IPS-11a (cell line): ENCODE data around the gene PRKCB.

ENCODE experiments used
- H3K4me3 ChIP-seq: one replicate; pipeline ENCODE4 v1.5.1; 2013; ENCODE audit warnings: low read depth, low read length, control low read depth

Gene PRKCB

GRCh38 chr16:24118126-24118821 is 282.5 kb downstream of the PRKCB start:
- no peak overlapping the region for H3K4me3 ChIP-seq

- no peak overlapping the region for H3K4me3 ChIP-seq
Observed at GRCh38 chr16:24119807-24120206, 284.0 kb downstream of the PRKCB start.

- H3K4me3 ChIP-seq: no peak overlapping the region
Observed at GRCh38 chr16:24123275-24123674, 287.5 kb downstream of the PRKCB start.

DNA sequence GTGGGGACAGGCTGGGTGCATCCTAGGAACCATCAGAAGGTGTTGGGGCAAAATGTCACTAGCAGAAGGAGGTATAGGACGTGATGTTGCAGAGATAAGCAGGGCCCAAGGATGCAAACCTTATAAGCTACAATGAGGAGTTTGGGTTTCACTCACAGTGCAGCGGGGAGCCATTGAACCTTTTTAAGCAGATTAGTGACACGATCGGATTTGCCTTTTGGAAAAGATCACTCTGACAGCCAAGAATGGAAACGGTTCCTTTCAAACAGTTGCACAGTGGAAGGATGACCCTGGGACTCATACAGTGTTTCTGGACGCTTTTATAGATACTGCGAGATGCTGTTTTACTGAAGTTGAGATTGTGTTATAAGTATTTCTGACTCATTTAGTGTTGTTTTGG is 288.5 kb downstream of the PRKCB start:
- no peak overlapping the region for H3K4me3 ChIP-seq

DNA sequence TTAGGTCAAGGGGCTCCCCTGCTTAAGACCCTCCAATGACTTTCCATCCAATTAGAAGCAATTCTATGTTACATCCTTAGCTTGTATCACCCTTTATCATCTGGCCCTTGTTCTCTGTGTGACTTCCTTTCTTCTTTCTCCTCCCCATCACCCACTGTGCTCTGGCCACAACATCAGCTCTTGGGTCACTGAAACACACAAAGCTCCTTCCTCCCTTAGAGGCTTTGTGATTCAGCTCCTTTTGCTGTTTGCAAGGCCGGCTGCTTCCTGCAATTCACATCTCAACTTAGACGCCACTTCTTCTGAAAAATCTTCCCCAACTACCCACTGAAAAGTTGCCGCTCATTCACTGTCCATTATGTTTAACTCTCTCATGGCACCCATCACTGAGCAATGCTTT is 289.4 kb downstream of the PRKCB start:
- no peak overlapping the region for H3K4me3 ChIP-seq

DNA sequence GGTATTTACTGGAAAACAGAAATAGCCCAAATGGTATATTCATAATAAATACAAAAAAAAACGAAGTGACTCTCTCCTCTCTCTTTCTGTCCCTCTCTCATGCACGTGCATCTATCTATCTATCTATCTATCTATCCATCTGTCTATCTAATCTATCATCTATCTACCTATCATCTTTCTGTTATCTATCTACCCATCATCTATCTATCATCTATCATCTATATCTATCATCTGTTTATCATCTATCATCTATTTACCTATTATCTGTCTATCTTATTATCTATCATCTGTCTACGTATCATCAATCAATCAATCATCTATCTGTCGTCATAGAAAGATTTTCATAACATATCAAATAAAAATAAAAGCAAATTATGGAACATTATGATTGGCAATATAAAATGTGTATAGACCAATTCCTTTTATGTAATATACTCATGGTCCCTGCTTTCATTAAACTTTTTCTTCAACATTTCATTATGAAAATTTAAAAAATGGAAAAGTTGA is 293.7 kb downstream of the PRKCB start:
- H3K4me3 ChIP-seq: no peak overlapping the region

DNA sequence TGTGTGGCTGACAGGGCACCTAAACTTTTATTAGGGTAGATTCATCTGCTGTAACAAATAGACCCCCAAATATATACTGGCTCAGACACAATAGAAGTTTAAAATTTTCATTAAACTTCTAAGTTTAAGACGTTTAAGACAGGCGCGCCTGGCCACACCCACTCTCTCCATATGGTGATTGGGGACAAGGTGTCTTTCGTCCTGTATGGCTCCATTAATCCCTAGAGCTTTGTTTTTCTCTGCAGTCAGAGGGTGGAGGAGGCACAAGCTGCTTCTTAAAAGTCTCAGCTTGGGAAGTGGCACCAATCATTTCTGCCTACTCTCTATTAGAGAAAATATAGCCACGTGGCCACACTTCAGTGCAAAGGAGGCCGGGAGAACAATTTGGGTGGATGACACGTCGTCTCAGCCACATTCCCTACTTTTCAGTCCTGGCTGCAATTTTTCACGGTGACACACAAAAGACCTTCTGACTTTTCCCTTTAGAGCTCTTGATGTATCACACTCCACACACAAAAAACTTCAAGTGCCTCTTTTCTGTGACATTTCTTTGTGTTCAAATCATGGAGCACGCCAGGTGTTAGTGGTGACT is 294.8 kb downstream of the PRKCB start:
- H3K4me3 ChIP-seq: no peak overlapping the region

- H3K4me3 ChIP-seq: no peak overlapping the region
Observed at GRCh38 chr16:24131294-24131693, 295.5 kb downstream of the PRKCB start.

DNA sequence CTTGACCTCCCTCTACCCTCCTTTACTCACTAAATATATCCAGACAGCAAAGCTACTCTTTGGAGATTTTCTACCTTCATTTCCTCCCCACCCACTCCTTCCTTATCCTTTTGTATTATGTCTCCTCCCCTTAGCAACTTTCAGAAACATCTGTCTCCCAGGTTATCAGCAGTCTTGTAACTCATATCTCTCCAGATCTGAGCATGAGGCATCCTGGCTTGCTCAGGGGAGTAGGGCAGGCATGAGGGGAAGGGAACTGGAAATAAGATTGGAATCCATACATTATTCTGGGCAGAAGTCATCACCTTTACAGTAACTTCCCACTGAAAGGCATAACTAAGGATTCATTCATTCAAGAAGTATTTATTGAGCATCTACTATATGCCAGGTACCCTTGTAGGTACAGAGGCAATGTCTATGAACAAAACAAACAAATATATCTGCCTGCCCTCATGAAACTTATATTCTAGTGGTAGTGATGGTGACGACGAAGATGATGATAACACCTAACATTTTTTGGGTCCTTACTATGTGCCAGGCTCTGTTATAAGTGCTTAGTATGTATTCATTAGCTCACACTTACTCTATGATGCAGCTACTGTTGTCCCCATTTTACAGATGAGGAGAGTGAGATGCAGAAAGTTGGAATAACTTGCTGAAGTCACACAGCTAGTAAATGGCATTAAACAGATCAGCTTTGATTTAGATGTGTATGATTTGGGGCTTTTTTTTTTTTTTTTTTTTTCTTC is 296.4 kb downstream of the PRKCB start:
- no peak overlapping the region for H3K4me3 ChIP-seq

DNA sequence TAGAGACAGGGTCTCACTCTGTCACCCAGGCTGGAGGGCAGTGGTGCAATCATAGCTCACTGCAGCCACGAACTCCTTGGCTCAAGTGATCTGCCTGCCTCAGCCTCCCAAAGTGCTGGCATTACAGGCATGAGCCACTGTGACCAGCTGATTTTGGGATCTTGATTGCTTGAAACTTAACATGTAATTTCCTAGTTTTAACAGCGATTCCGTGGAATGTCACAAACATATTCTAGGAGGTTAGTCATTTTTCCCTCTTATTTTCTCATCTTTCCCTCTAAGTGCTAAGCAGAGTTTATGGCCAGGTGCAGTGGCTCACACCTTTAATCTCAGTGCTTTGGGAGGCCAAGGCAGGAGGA is 297.0 kb downstream of the PRKCB start:
- no peak overlapping the region for H3K4me3 ChIP-seq

DNA sequence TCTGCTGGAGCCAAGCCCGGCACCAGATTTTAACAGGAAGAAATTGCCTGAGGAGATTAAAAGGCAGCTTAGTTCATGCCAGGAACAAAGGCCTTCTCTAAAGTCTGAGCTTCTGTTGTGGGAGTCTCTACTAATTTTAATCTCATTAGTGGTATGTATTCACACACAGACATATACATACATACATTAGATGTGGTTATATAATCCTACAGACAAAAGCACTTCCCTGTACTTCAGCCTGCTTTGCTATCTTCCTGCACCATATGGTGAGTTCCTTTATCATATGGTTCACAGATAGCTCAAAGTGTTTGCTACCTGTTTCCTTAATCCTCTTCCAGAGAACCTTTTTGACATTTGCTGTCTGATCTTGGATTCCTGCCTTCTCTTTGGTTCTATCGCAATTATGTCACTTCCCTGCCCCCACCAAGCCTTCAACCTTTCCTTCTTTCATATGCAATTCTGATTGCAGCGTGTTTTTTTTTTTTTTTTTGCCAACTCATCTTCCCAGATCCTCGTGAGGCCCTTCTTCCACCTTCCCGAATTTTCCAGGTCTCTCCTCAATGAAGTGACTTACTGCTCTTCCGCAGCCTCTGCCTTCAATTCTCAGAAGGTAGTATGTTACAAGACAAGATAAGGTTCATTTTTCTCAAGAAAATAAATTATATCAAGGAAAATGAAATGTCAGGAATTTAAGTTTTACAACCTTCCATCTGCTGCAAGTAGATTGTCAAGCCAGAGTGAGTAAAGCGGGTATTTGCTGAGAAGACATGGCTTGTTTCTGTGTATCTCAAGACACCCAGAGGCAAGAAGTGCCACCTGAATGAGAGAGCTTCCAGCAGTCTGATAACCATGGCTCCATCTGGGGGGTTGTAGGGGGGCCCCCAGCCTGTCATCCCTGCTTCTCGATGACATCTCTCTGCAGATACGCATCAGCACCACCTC is 300.1 kb downstream of the PRKCB start:
- H3K4me3 ChIP-seq: no peak overlapping the region

- no peak overlapping the region for H3K4me3 ChIP-seq
Observed at GRCh38 chr16:24138024-24138423, 302.2 kb downstream of the PRKCB start.

DNA sequence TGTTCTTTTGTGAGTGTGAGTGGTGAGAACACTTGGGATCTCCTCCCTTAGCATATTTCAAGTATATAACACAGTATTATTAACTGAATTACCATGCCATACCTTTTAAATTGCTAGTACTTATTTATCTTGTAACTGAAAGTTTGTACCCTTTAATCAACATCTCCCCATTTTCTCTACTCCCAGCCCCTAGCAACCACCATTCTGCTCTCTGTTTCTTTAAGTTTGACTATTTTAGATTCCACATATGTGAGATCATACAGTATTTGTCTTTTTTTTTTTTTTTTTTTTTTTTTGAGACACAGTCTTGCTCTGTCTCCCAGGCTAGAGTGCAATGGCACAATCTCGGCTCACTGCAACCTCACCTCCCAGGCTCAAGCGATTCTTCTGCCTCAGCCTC is 302.8 kb downstream of the PRKCB start:
- H3K4me3 ChIP-seq: no peak overlapping the region

- no peak overlapping the region for H3K4me3 ChIP-seq
Observed at GRCh38 chr16:24139282-24139681, 303.5 kb downstream of the PRKCB start.

GRCh38 chr16:24140730-24141129 is 304.9 kb downstream of the PRKCB start:
- no peak overlapping the region for H3K4me3 ChIP-seq

DNA sequence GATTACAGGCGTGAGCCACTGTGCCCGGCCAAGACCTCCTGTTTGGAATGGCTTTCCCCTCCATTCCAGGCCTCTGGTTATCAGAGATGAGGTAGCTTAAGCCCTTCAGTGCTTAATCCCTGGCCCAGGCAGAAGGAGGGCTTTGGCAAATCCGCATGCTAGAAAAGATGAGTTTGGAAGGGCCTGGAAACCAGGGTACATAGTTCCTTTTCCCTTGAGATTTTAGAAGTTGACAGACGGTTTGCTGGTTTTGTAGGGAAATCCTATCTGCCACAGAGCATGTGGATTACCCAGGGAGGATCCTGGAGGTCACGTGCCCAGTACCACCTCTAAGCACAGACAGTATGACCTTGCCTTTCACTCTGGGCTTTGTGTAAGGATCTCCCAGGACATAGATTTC is 305.7 kb downstream of the PRKCB start:
- no peak overlapping the region for H3K4me3 ChIP-seq

DNA sequence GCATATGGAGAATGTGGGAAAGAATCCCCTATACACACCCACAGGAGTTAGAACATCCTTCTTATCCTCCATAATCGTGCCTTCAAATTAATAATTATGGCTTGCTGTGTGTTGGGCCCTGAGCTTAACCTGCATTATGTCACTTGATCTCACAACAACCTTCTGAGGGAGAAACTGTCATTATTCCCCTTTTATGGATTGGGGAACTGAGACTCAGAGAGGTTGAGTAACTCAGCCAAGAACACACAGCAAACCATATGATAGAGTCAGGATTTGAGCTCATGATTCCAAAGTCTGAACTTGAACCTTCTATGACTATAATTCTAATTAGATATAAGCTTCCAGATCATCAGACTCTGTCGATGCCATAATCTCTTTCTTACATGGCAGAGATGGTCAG is 306.1 kb downstream of the PRKCB start:
- H3K4me3 ChIP-seq: no peak overlapping the region

DNA sequence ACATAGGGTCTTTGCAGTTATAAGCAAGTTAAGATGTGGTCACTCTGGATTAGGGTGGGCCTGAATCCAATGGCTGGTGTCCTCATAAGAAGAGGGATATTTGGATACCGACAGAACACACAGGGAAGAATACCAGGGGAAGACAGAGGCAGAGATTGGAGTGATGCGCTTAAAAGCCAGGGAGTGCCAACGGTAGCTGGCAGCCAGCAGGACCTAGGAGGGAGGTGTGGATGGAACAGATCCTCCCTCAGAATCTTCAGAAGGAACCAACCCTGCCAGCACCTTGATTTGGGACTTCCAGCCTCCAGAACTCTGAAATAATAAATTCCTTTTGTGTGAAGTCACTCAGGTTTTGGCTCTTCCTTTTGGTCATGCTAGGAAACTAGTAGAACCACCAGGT is 310.1 kb downstream of the PRKCB start:
- H3K4me3 ChIP-seq: no peak overlapping the region

DNA sequence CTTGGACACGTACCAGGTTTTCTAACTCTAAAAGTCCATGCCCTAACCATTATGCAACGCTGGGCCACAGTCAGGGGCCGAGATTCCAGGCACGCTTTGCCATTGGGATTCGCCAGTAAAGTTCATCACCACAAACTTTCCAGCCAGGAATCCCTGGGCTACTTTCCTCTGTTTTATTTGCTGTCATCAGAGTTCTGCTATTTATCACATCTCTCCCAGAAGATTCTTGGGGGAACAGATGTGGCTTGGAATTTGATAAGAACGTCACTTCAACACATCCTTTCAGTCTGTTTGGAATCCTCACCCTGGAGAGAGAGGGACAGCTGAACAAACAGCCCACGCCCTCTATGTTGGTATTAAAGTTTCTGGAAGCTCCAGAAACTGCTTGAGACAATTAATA is 310.7 kb downstream of the PRKCB start:
- H3K4me3 ChIP-seq: no peak overlapping the region

GRCh38 chr16:24149102-24149501 is 313.3 kb downstream of the PRKCB start:
- no peak overlapping the region for H3K4me3 ChIP-seq

- no peak overlapping the region for H3K4me3 ChIP-seq
Observed at GRCh38 chr16:24150282-24150681, 314.5 kb downstream of the PRKCB start.
